ENCODE measurements around the gene MDP1.

DNA sequence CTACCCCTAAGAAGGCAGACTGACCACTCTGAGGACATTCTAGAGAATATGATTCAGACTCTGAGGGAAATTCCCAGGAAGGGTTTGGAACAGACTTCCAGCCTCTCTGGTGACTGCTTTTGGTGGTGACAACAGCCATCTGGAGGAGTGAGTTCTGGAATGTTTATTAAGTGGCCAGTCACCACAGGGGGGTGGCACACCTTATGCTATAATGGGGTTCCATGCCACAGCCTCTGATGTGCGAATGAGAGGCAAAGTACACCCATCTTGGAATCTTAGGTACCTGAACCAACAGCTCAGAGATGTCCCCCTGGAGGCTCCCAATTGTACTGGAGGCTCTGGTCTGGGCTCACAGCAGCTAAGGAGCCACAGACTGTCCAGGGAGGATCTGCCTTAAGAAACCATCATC is 36.0 kb upstream of the MDP1 start:
- TF ChIP-seq POLR2AphosphoS5 (IDR thresholded peaks at IDR 0.05; ENCODE audit: low read depth, low read length): no peak
- TF ChIP-seq, protein P1, sequence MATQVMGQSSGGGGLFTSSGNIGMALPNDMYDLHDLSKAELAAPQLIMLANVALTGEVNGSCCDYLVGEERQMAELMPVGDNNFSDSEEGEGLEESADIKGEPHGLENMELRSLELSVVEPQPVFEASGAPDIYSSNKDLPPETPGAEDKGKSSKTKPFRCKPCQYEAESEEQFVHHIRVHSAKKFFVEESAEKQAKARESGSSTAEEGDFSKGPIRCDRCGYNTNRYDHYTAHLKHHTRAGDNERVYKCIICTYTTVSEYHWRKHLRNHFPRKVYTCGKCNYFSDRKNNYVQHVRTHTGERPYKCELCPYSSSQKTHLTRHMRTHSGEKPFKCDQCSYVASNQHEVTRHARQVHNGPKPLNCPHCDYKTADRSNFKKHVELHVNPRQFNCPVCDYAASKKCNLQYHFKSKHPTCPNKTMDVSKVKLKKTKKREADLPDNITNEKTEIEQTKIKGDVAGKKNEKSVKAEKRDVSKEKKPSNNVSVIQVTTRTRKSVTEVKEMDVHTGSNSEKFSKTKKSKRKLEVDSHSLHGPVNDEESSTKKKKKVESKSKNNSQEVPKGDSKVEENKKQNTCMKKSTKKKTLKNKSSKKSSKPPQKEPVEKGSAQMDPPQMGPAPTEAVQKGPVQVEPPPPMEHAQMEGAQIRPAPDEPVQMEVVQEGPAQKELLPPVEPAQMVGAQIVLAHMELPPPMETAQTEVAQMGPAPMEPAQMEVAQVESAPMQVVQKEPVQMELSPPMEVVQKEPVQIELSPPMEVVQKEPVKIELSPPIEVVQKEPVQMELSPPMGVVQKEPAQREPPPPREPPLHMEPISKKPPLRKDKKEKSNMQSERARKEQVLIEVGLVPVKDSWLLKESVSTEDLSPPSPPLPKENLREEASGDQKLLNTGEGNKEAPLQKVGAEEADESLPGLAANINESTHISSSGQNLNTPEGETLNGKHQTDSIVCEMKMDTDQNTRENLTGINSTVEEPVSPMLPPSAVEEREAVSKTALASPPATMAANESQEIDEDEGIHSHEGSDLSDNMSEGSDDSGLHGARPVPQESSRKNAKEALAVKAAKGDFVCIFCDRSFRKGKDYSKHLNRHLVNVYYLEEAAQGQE (IDR thresholded peaks at IDR 0.05; ENCODE audit: insufficient read depth in 1 of 2, low read depth in 2 of 2, low read length in 2 of 2): no peak
- TF ChIP-seq SIN3A (IDR thresholded peaks at IDR 0.05; ENCODE audit: borderline replicate concordance, insufficient read depth, low read length): no peak
